Omental fat pad (tissue), 4 donors: ENCODE results near the gene OSCP1. TPM values are rescaled to one million over a fixed set of nuclear protein-coding genes. Genes with fewer than 3 reads are reported as not detected.

Source experiments
- ATAC-seq: fragments of 150-250 bp; one replicate; pipeline ENCODE4 v1.9.1; 2016; ENCODE audit warnings: mild to moderate bottlenecking, moderate library complexity; ENCODE audit not compliant: low FRiP score
- DNase-seq: peaks from one replicate; pipeline ENCODE4 v3.0.0-alpha.2; 2019; ENCODE audit warnings: low spot score
- total RNA-seq, 4 donors: library from RNA; depleted of rRNA; stranded (reverse); fragments of >200 nt; gene quantifications; one replicate each; pipeline ENCODE4 v1.1.0, GENCODE V29; 2016
- TF ChIP-seq, protein P1 (sequence below), 3 donors: fragments of 450-650 bp; IDR thresholded peaks; one replicate each; pipeline ENCODE4 v1.5.1; 2016 to 2017; ENCODE audit warnings: antibody characterized with exemption in 3 of 3, mild to moderate bottlenecking in 3 of 3, moderate library complexity in 2 of 3

The OSCP1 gene
- total RNA-seq, 4 donors from 2014 or later, result 5.0 to 7.2 (median 6.6) TPM

DNA sequence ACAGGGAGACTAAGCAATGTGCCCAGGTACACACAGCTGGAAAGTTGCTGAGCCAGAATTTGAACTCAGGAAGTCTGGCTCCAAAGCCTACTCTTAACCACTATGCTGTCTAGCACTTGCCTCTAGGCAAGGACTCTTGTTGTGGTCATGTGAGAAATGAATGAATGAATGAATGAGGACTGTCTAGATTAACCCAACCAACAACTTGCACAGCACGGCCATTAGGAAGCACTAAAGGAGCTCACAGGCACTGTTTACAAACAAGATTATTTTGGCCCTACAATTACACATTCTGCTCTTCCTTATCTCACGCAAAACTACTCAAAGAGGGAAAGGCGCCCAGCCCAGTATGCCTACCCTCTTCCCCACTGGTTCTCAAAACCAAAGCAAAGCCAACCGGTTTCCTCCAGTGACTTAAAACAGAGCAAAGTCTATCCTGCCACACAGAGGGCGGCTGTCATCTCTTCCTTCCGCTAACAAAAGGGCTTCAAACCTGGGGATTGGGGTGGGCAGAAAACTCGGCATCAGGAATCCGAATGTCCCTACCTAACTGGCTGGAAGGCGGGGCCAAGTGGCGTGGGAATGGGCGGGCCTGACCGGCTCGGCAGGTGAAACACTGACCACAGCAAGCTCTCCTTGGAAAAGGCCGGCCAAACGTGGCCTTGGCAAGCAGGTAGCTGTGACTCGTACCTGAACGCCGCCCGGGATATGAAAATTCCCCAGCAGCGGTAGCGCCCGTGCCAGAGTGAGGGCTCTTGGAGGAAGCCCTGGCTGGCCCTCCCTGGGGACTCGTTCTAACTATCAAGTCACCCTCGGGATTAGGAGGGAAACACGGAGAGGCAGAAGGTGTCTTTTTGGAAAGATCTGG, 65.5 kb downstream of the OSCP1 start:
- no peak for DNase-seq

DNA sequence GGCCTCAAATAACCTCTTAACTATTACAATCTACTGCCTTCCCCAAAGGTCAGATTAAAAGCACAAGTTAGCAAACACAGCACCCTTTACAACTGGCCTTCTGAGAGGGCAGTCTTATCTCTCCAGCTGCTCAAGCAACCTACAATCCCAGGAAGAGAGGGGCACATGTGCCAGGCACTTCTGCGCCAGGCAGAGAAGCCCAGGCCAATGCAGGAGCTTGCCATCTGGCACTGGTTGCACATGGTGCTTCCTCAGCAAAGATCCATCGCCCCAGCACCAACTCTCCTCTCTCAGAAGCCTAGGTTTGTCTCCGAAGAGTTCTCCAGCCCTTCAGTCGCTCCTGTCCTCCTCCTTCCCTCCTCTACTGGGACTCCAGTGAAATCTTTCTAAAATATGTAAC, 67.0 kb downstream of the OSCP1 start:
- ATAC-seq, result no peak

More for the DNA sequence above, 65.5 kb downstream of the OSCP1 start:
- ATAC-seq, result no peak
- TF ChIP-seq, protein P1, sequence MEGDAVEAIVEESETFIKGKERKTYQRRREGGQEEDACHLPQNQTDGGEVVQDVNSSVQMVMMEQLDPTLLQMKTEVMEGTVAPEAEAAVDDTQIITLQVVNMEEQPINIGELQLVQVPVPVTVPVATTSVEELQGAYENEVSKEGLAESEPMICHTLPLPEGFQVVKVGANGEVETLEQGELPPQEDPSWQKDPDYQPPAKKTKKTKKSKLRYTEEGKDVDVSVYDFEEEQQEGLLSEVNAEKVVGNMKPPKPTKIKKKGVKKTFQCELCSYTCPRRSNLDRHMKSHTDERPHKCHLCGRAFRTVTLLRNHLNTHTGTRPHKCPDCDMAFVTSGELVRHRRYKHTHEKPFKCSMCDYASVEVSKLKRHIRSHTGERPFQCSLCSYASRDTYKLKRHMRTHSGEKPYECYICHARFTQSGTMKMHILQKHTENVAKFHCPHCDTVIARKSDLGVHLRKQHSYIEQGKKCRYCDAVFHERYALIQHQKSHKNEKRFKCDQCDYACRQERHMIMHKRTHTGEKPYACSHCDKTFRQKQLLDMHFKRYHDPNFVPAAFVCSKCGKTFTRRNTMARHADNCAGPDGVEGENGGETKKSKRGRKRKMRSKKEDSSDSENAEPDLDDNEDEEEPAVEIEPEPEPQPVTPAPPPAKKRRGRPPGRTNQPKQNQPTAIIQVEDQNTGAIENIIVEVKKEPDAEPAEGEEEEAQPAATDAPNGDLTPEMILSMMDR (IDR thresholded peaks at IDR 0.05), result no peak

DNA sequence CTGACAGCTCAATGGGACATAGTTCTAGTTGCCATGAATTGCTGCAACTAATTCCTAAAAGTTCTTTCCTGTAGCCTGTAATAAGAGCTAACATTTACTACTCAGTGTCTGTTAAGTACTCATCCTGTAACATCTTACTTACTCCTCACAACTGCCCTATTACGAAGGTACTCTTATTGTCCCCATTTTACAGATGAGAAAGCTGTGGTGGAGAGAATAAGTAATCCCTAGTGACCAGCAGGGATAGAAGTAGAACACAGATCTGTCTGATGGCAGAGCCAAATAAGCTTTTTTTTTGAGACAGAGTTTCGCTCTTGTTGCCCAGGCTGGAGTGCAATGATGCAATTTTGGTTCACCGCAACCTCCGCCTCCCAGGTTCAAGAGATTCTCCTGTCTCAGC, 67.6 kb downstream of the OSCP1 start:
- no peak for ATAC-seq

More for the DNA sequence above, 67.0 kb downstream of the OSCP1 start:
- DNase-seq, result no peak
- TF ChIP-seq, protein P1 (IDR thresholded peaks at IDR 0.05), result no peak

DNA sequence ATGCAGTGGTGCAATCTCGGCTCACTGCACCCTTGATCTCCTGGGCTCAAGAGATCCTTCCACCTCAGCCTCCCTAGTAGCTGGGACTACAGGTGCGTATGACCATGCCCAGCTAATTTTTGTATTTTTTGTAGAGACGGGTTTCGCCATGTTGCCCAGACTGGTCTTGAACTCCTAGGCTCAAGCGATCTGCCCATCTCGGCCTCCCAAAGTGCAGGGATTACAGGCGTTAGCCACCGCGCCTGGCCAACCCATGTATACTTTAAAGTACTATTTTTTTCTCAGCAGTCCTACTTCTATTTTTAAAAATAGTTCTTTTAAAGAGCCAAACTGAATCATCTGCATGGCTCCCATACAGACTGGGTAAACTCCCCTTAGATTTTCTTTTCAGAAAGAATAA, 68.0 kb downstream of the OSCP1 start:
- no peak for ATAC-seq
- no peak for DNase-seq
- TF ChIP-seq, protein P1 (IDR thresholded peaks at IDR 0.05), result no peak

More for the DNA sequence above, 67.6 kb downstream of the OSCP1 start:
- TF ChIP-seq, protein P1 (IDR thresholded peaks at IDR 0.05), result no peak
- DNase-seq, result no peak

DNA sequence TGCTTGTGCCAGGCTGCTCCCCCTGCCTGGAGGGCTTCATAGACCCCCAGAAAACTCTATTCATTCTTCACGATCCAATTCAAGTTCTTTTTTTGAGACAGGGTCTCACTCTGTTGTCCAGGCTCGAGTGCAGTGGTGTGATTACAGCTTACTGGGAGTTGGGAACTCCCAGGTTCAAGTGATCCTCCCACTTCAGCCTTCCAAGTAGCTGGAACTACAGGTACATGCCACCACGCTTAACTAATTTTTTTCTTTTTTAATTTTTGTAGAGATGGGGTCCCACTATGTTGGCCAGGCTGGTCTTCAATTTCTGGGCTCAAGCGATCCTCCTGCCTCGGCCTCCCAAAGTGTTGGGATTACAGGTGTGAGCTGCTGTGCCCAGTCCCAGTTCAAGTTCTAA, 68.8 kb downstream of the OSCP1 start:
- TF ChIP-seq, protein P1 (IDR thresholded peaks at IDR 0.05), result no peak
- DNase-seq, result no peak
- no peak for ATAC-seq

DNA sequence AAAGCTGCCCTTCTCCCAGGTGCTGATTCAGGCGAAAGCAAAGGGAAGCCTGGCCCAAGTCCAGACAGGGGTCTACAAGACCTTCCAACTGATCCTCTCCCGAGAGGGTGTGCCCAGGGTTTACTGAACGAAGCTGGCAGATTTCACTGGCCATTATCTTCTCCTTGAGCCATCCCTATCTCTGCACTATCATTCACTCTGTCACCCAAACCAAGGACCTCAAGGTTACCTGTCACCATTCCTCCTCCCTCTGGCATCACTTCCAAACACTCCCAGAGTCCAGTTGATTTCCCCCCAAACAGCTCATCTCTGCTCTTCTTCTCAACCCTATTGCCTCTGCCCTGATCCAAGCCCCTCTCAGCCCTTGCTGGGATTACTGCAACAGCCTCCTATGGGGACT, 69.5 kb downstream of the OSCP1 start:
- no peak for ATAC-seq
- TF ChIP-seq, protein P1 (IDR thresholded peaks at IDR 0.05), result no peak
- DNase-seq, result no peak

DNA sequence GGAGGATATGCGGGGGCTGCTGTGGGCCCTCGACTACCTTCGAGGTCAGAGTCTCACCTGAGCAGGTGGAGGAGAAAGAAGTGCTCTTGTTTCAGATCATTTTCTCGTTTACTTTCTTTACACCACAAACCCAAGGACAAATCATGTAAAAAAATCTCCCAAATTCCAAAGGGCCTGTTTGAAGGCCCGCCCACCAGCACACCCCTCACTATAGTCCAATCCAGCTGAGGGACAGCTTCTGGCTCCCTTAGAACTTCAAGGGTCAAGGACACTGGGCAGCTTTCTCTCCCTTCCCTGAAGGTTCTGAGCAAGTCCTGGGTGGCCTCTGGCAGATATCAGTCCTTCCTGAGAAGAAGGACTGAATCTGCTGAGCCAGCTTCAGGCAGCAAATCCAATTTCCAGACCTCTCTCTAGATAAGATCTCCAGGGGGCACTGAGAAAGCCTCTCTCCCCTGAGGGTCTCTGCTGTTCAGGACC, 70.1 kb downstream of the OSCP1 start:
- TF ChIP-seq, protein P1 (IDR thresholded peaks at IDR 0.05), result no peak
- DNase-seq (no peak), ATAC-seq (no peak)
